H54 (cell line): ENCODE measurements around the gene MACIR.

Experiments used
- DNase-seq: peaks from one replicate; pipeline ENCODE4 v3.0.0; 2011; ENCODE audit warnings: low spot score, mixed read lengths; ENCODE audit not compliant: insufficient read length
- FAIRE-seq: peaks from 3 replicates; lab custom pipeline; 2011; peaks lifted over from hg19 to GRCh38; lab: Jason Lieb, UNC
- POLR2A ChIP-seq: IDR thresholded peaks from 2 replicates; pipeline ENCODE4 v1.6.1; 2011; ENCODE audit warnings: low read depth, mild to moderate bottlenecking, low read length

The MACIR gene

GRCh38 chr5:103228061-103228460 lies 30.5 kb upstream of the MACIR start:
- no peak for FAIRE-seq
- no peak for DNase-seq
- no peak for TF ChIP-seq POLR2A

GRCh38 chr5:103228588-103228987 lies 30.0 kb upstream of the MACIR start:
- no peak for TF ChIP-seq POLR2A
- FAIRE-seq (no peak), DNase-seq (no peak)

GRCh38 chr5:103232393-103232999 lies 26.1 kb upstream of the MACIR start:
- no peak for TF ChIP-seq POLR2A
- FAIRE-seq (no peak), DNase-seq (no peak)

- TF ChIP-seq POLR2A = no peak
- no peak for DNase-seq
- FAIRE-seq = no peak
Measured at GRCh38 chr5:103234239-103234975, 24.2 kb upstream of the MACIR start.

- FAIRE-seq = no peak
- no peak for DNase-seq
- no peak for TF ChIP-seq POLR2A
Measured at GRCh38 chr5:103235891-103236290, 22.7 kb upstream of the MACIR start.

GRCh38 chr5:103237778-103238177 lies 20.8 kb upstream of the MACIR start:
- DNase-seq (no peak), FAIRE-seq (peak; percentile 6)
- no peak for TF ChIP-seq POLR2A

- no peak for TF ChIP-seq POLR2A
- DNase-seq (no peak), FAIRE-seq (no peak)
Measured at GRCh38 chr5:103243665-103244064, 14.9 kb upstream of the MACIR start.

GRCh38 chr5:103244398-103244797 lies 14.2 kb upstream of the MACIR start:
- no peak for DNase-seq
- no peak for FAIRE-seq
- TF ChIP-seq POLR2A = no peak

GRCh38 chr5:103245761-103246160 lies 12.8 kb upstream of the MACIR start:
- no peak for FAIRE-seq
- DNase-seq = no peak
- no peak for TF ChIP-seq POLR2A

GRCh38 chr5:103247118-103247517 lies 11.4 kb upstream of the MACIR start:
- no peak for FAIRE-seq
- no peak for DNase-seq
- TF ChIP-seq POLR2A = no peak

- TF ChIP-seq POLR2A = no peak
- FAIRE-seq (no peak), DNase-seq (no peak)
Measured at GRCh38 chr5:103249068-103249467, 9.5 kb upstream of the MACIR start.

GRCh38 chr5:103254921-103255320 lies 3.6 kb upstream of the MACIR start:
- FAIRE-seq = no peak
- no peak for TF ChIP-seq POLR2A
- no peak for DNase-seq

- TF ChIP-seq POLR2A = no peak
- DNase-seq (no peak), FAIRE-seq (no peak)
Measured at GRCh38 chr5:103255691-103256090, 2.9 kb upstream of the MACIR start.

GRCh38 chr5:103256178-103256577 lies 2.4 kb upstream of the MACIR start:
- TF ChIP-seq POLR2A = no peak
- no peak for FAIRE-seq
- DNase-seq = no peak
